ENCODE data around the gene NAV2. TPM values are rescaled to one million over a fixed set of nuclear protein-coding genes. Genes with fewer than 3 reads are reported as not detected.

Gene NAV2
- total RNA-seq, 1 experiment from 2014 or later = 46.3 TPM

DNA sequence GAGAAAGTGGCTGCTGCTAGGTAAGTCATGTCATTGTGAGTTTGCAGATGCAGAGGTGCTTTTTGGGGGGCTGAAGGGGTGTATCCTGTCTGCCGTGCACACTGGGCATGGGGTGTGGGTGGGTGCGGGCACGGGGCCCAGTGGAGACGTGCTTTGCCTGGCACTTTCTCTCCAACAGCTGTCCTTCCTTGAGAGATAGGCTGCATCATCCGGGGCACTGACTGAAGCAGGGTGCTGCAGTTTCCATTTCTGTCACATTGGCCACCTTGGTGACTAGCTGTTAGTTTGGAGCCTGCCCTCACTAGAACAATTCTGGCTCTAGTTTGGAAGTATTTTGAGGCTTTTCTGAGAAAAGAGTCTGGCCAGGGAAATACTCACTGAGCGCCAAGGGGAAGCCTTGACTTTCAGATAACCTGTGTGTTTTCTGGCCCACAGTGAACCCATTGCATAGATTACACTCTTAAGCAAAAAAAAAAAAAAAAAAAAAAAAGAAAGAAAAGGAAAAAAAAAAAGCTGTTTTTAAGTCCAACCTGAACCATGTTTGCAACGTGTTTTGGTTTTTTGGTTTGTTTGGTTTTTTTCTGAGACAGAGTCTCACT lies 219.2 kb downstream of the NAV2 start:
- H2BK120ac ChIP-seq (ENCODE audit: low read depth, low read length, poor library complexity, severe bottlenecking) = no peak overlapping the region
- H3K4me1 ChIP-seq (ENCODE audit: insufficient read depth, low read length) = peaks cover 3% of the 10 kb centered on the region; the same call in 1 of the 2 replicates
- H3K27ac ChIP-seq (ENCODE audit: insufficient read length, low read depth, low read length) = no peak overlapping the region
- DNase-seq = no peak
- H3K56ac ChIP-seq (ENCODE audit: insufficient read length, low read depth, low read length) = no peak overlapping the region
- no peaks in the 10 kb centered on the region for H3K27me3 Mint-ChIP-seq (ENCODE audit: low read depth)
- no CpG with 5 or more reads among the region's 7 CpGs for WGBS (ENCODE audit: extremely low coverage, insufficient read length, low lambda C conversion rate)
- H4K20me1 ChIP-seq (ENCODE audit: control insufficient read depth, insufficient read depth, insufficient read length) = no peaks in the 10 kb centered on the region
- H3K4ac ChIP-seq (ENCODE audit: low read depth, low read length) = no peak overlapping the region
- peaks cover 10 to 25% (median 23%) of the 10 kb centered on the region in 3 experiments; a peak in 6 of 7 replicates for H3K36me3 Mint-ChIP-seq (ENCODE audit: insufficient read depth in 1 of 3, low read depth in 3 of 3)
- no peaks in the 10 kb centered on the region for H3K9me3 ChIP-seq (ENCODE audit: control insufficient read depth, low read depth, low read length)
- H4K91ac ChIP-seq (ENCODE audit: insufficient read length, low read depth, low read length) = no peak overlapping the region
- no peaks in the 10 kb centered on the region for H3K79me2 ChIP-seq (ENCODE audit: insufficient read depth, low read length)
- H2AFZ ChIP-seq (ENCODE audit: low read length) = no peak overlapping the region
- no peak overlapping the region for H2BK20ac ChIP-seq (ENCODE audit: low read depth, low read length, poor library complexity, severe bottlenecking)
- peak overlapping the region in 1 of 3 experiments; percentile 35; a peak in 2 of 7 replicates for H3K27ac Mint-ChIP-seq
- H2AK5ac ChIP-seq (ENCODE audit: insufficient read length, low read length) = no peak overlapping the region
- no peak overlapping the region for H2BK12ac ChIP-seq (ENCODE audit: insufficient read length, low read depth, low read length)
- H3K9me3 Mint-ChIP-seq = no peaks in the 10 kb centered on the region
- no peaks in the 10 kb centered on the region for H3K79me1 ChIP-seq (ENCODE audit: insufficient read depth, low read depth, low read length, poor library complexity, severe bottlenecking)
- H3K23me2 ChIP-seq (ENCODE audit: insufficient read length, low read depth, low read length, poor library complexity, severe bottlenecking) = no peaks in the 10 kb centered on the region
- no peak overlapping the region for H3K14ac ChIP-seq (ENCODE audit: insufficient read depth, low read length)
- H4K5ac ChIP-seq (ENCODE audit: insufficient read length, low read depth, low read length) = no peak overlapping the region
- no peak overlapping the region for H3K4me2 ChIP-seq (ENCODE audit: insufficient read depth, insufficient read length, low read length)
- H3T11ph ChIP-seq (ENCODE audit: low read length) = no peak overlapping the region
- H3K18ac ChIP-seq (ENCODE audit: insufficient read length, low read depth, low read length) = no peak overlapping the region
- peaks cover 11 to 16% of the 10 kb centered on the region in 2 experiments for H3K4me1 Mint-ChIP-seq
- H3K9ac ChIP-seq (ENCODE audit: extremely low read depth, insufficient read length, low read length) = no peak overlapping the region
- no peak overlapping the region for H3K23ac ChIP-seq (ENCODE audit: insufficient read length, low read depth, low read length)
- no peak overlapping the region for H2BK5ac ChIP-seq (ENCODE audit: insufficient read length, low read length)
- TF ChIP-seq, protein P1, sequence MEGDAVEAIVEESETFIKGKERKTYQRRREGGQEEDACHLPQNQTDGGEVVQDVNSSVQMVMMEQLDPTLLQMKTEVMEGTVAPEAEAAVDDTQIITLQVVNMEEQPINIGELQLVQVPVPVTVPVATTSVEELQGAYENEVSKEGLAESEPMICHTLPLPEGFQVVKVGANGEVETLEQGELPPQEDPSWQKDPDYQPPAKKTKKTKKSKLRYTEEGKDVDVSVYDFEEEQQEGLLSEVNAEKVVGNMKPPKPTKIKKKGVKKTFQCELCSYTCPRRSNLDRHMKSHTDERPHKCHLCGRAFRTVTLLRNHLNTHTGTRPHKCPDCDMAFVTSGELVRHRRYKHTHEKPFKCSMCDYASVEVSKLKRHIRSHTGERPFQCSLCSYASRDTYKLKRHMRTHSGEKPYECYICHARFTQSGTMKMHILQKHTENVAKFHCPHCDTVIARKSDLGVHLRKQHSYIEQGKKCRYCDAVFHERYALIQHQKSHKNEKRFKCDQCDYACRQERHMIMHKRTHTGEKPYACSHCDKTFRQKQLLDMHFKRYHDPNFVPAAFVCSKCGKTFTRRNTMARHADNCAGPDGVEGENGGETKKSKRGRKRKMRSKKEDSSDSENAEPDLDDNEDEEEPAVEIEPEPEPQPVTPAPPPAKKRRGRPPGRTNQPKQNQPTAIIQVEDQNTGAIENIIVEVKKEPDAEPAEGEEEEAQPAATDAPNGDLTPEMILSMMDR (conservative IDR thresholded peaks at IDR 0.05) = no peak
- no peaks in the 10 kb centered on the region for H3K27me3 ChIP-seq (ENCODE audit: insufficient read depth, low read length)
- H2BK15ac ChIP-seq (ENCODE audit: low read depth, low read length) = no peak overlapping the region
- H4K8ac ChIP-seq (replicated peaks; ENCODE audit: insufficient read length, low read depth, low read length) = no peak overlapping the region
- no peak overlapping the region for H3K4me3 Mint-ChIP-seq
